OCI-LY7 (cell line): ENCODE data around the gene GFER. TPM values are rescaled to one million over a fixed set of nuclear protein-coding genes. Genes with fewer than 3 reads are reported as not detected.
A peak's percentile ranks its signal among the peaks of the same experiment; 100 is the strongest.

Experiments
- BruUV-seq: library from RNA; stranded (reverse); fragments of 400-500 nt; replicated peaks from 2 replicates; lab custom pipeline; 2021; lab: Mats Ljungman, UMichigan
- CTCF ChIA-PET: fragments of 300-600 bp; sonication (Branson Sonifier 250); formaldehyde crosslinking; loops from one replicate; lab custom pipeline; 2022; ENCODE audit warnings: antibody characterized with exemption; ENCODE audit not compliant: unreplicated experiment; lab: Charles Lee
- POLR2A ChIA-PET: fragments of 300-600 bp; sonication (Branson Sonifier 250); formaldehyde crosslinking; loops from one replicate; lab custom pipeline; 2022; ENCODE audit warnings: antibody characterized with exemption; lab: Charles Lee
- DNase-seq: peaks from one replicate; pipeline ENCODE4 v3.0.0-alpha.2; 2015; ENCODE audit warnings: low spot score
- H2AFZ ChIP-seq: fragments of 200-600 bp; sonication (generic), shearing (Covaris generic); 2 replicates; pipeline ENCODE4 v1.6.1; 2014; ENCODE audit warnings: mild to moderate bottlenecking, antibody characterized with exemption, low read length, moderate library complexity
- H3K27ac ChIP-seq: fragments of 200-600 bp; sonication (generic); 2 replicates; pipeline ENCODE4 v1.5.1; 2014; ENCODE audit warnings: mixed run types, low read depth, mild to moderate bottlenecking, moderate library complexity, low read length, inconsistent platforms; ENCODE audit not compliant: poor library complexity, severe bottlenecking
- H3K36me3 ChIP-seq: fragments of 200-600 bp; sonication (generic); 2 replicates; pipeline ENCODE4 v1.6.1; 2014; ENCODE audit warnings: mild to moderate bottlenecking, antibody characterized with exemption, low read length, moderate library complexity, mixed read lengths; ENCODE audit not compliant: insufficient read depth
- H3K4me1 ChIP-seq: fragments of 200-600 bp; sonication (generic); 2 replicates; pipeline ENCODE4 v1.5.1; 2014; ENCODE audit warnings: mild to moderate bottlenecking, low read length; ENCODE audit not compliant: insufficient read depth, poor library complexity, severe bottlenecking
- H3K4me2 ChIP-seq: fragments of 200-600 bp; sonication (generic); 2 replicates; pipeline ENCODE4 v1.6.1; 2014; ENCODE audit warnings: mild to moderate bottlenecking, low read length
- H3K4me3 ChIP-seq: fragments of 200-600 bp; sonication (generic); 2 replicates; pipeline ENCODE4 v1.5.1; 2014; ENCODE audit warnings: mild to moderate bottlenecking, low read depth, low read length; ENCODE audit not compliant: poor library complexity, severe bottlenecking
- H3K79me2 ChIP-seq: fragments of 200-600 bp; sonication (generic); 2 replicates; pipeline ENCODE4 v1.6.1; 2016; ENCODE audit warnings: low read depth, mild to moderate bottlenecking, low read length, moderate library complexity, mixed read lengths; ENCODE audit not compliant: insufficient read depth
- H3K9me2 ChIP-seq: fragments of 200-600 bp; sonication (generic); 2 replicates; pipeline ENCODE4 v1.6.1; 2016; ENCODE audit warnings: mild to moderate bottlenecking, low read length, mixed read lengths; ENCODE audit not compliant: insufficient read depth
- H3K9me3 ChIP-seq: fragments of 200-600 bp; sonication (generic); 2 replicates; pipeline ENCODE4 v1.6.1; 2014; ENCODE audit warnings: mild to moderate bottlenecking, mixed run types, low read length, mixed read lengths
- H4K20me1 ChIP-seq: fragments of 200-600 bp; sonication (generic); 2 replicates; pipeline ENCODE4 v1.6.1; 2014; ENCODE audit warnings: mild to moderate bottlenecking, antibody characterized with exemption, low read length, moderate library complexity, mixed read lengths; ENCODE audit not compliant: insufficient read depth
- CTCF ChIP-seq: fragments of 200-600 bp; sonication (generic); conservative IDR thresholded peaks from 2 replicates; pipeline ENCODE4 v1.5.1; 2014; ENCODE audit warnings: mild to moderate bottlenecking, antibody characterized with exemption, low read length, moderate library complexity, mixed read lengths
- EZH2phosphoT487 ChIP-seq: fragments of 200-600 bp; sonication (generic); IDR thresholded peaks from 2 replicates; pipeline ENCODE4 v1.6.1; 2018; ENCODE audit warnings: low read depth, borderline replicate concordance, mild to moderate bottlenecking, mixed run types, antibody characterized with exemption, low read length, moderate library complexity, mixed read lengths
- intact Hi-C: fragments of 100-400 bp; cut with micrococcal nuclease; formaldehyde crosslinking; loops from one replicate; pipeline ENCODE4 v1.10.0; 2022; ENCODE audit not compliant: unreplicated experiment
- total RNA-seq, 2 experiments: library from RNA; depleted of rRNA in 1 of 2; stranded (reverse); fragments of >200 nt in 1 of 2; shearing (Covaris generic) in 1 of 2; gene quantifications; 2 replicates each; pipeline ENCODE4 v1.2.3, GENCODE V29; 2014 to 2022

The GFER gene
- total RNA-seq, 2 experiments from 2014 or later: 32.3 to 40.2 TPM

GRCh38 chr16:1990351-1991134 is 6.5 kb downstream of the GFER start:
- Histone ChIP-seq H3K9me3 (no peaks in the 10 kb centered on the region), H2AFZ (peak overlapping the region; percentile 22; the same call in 1 of the 2 replicates), H3K4me2 (peak overlapping the region; percentile 80), H3K79me2 (no peaks in the 10 kb centered on the region), H3K4me3 (peak overlapping the region; percentile 68), H3K9me2 (no peaks in the 10 kb centered on the region), H4K20me1 (no peaks in the 10 kb centered on the region), H3K4me1 (peaks cover 36% of the 10 kb centered on the region), H3K27ac (peak overlapping the region; percentile 50), H3K36me3 (peaks cover 15% of the 10 kb centered on the region)
- CTCF ChIA-PET: no interaction called here
- POLR2A ChIA-PET: interaction anchor here (0.6 kb wide), 1 partner anchor 9 kb away, joined by 3 read pairs; the partner anchor contains the start of gene NOXO1
- DNase-seq: peak; percentile 58
- BruUV-seq: no TSS peak
- TF ChIP-seq CTCF: no peak
- TF ChIP-seq EZH2phosphoT487: no peak
- intact Hi-C loops: no loop called here

DNA sequence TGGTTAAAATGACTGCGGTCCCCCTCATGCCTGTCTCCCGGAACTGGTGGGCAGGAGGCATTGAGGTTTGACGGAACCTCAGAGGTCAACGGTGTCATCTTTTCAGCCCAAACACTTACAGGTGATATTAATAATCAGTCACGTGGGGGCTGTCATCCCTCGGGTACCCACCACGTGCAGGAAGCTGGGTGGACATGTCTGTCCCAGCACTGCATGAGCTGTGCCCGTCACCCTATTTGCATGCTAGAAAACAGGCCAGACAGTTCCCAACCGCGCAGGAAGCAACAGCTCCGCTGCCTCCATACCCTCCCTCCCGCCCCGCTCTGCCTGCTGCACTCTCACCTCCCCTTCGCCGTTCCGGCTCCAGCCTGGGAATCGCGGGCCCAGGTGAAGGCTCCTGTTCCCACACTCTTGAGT is 7.2 kb downstream of the GFER start:
- H3K9me2 ChIP-seq: no peaks in the 10 kb centered on the region
- no peaks in the 10 kb centered on the region for H4K20me1 ChIP-seq
- intact Hi-C loops: no loop called here
- ChIA-PET CTCF (no interaction called here), POLR2A (interaction anchor here (0.6 to 1.0 kb wide), 2 partner anchors 10 to 19 kb away, joined by 3 read pairs; partner anchors contain the start of genes NOXO1 and TBL3)
- BruUV-seq: no TSS peak
- no peaks in the 10 kb centered on the region for H3K79me2 ChIP-seq
- peaks cover 14% of the 10 kb centered on the region for H3K36me3 ChIP-seq
- peak overlapping the region; percentile 22; the same call in 1 of the 2 replicates for H2AFZ ChIP-seq
- peak; percentile 79 for DNase-seq
- H3K4me3 ChIP-seq: peak overlapping the region; percentile 68
- H3K9me3 ChIP-seq: no peaks in the 10 kb centered on the region
- H3K27ac ChIP-seq: peak overlapping the region; percentile 50
- H3K4me2 ChIP-seq: peak overlapping the region; percentile 80
- TF ChIP-seq CTCF (no peak), EZH2phosphoT487 (no peak)
- H3K4me1 ChIP-seq: peaks cover 36% of the 10 kb centered on the region

GRCh38 chr16:1991588-1991947 is 7.6 kb downstream of the GFER start:
- H3K4me3 ChIP-seq: peak overlapping the region; percentile 68
- peak; percentile 25 for DNase-seq

More at GRCh38 chr16:1991588-1991947, 7.6 kb downstream of the GFER start:
- peaks cover 12% of the 10 kb centered on the region for H3K36me3 ChIP-seq
- POLR2A ChIA-PET: interaction anchor here (0.9 to 1.0 kb wide), 2 partner anchors 20 to 56 kb away, joined by 3 to 4 read pairs; partner anchors contain the start of genes NTHL1, TBL3 and TSC2
- peak overlapping the region; percentile 50 for H3K27ac ChIP-seq
- no peaks in the 10 kb centered on the region for H3K9me3 ChIP-seq
- no peaks in the 10 kb centered on the region for H4K20me1 ChIP-seq
- CTCF ChIA-PET: interaction anchor here (0.6 kb wide), 1 partner anchor 145 kb away, joined by 3 read pairs; no protein-coding TSS in a partner anchor
- peak overlapping the region; percentile 3; the same call in 1 of the 2 replicates for H2AFZ ChIP-seq
- intact Hi-C loops: no loop called here
- H3K9me2 ChIP-seq: no peaks in the 10 kb centered on the region
- H3K79me2 ChIP-seq: no peaks in the 10 kb centered on the region
- TSS peak; percentile 79 for BruUV-seq
- peak overlapping the region; percentile 80 for H3K4me2 ChIP-seq
- TF ChIP-seq CTCF: no peak
- peaks cover 36% of the 10 kb centered on the region for H3K4me1 ChIP-seq
